Brain microvascular endothelial cell (primary cell): Measurements from ENCODE around the gene TEX35.
A peak's percentile ranks its signal among the peaks of the same experiment; 100 is the strongest.

ENCODE experiments used
- DNase-seq: peaks from one replicate; pipeline ENCODE4 v3.0.0-alpha.2; 2020
- H3K27ac ChIP-seq: fragments of 250-450 bp; sonication (Bioruptor Pico); 2 replicates; pipeline ENCODE4 v1.5.1; 2020; ENCODE audit warnings: mild to moderate bottlenecking, moderate library complexity
- H3K27me3 ChIP-seq: fragments of 250-450 bp; sonication (Bioruptor Pico); replicated peaks from 2 replicates; pipeline ENCODE4 v1.5.1; 2020; ENCODE audit warnings: mild to moderate bottlenecking
- H3K36me3 ChIP-seq: fragments of 250-450 bp; sonication (Bioruptor Pico); replicated peaks from 2 replicates; pipeline ENCODE4 v1.5.1; 2020; ENCODE audit warnings: mild to moderate bottlenecking
- H3K4me3 ChIP-seq: 2 replicates; pipeline ENCODE4 v1.5.1; 2011; ENCODE audit warnings: low read depth, mild to moderate bottlenecking, control low read depth, low read length, moderate library complexity
- in situ Hi-C: cut with HindIII; loops from 2 replicates; pipeline ENCODE4 v1.10.0; 2017; ENCODE audit warnings: low sequenced_read_pairs, low pct_ligation_motif_present
- TF ChIP-seq, protein P1 (sequence below): IDR thresholded peaks from 2 replicates; pipeline ENCODE4 v1.5.1; 2011; ENCODE audit warnings: low read depth, mild to moderate bottlenecking, moderate library complexity, low read length, control low read depth, inconsistent platforms; ENCODE audit errors: missing control alignments

TEX35 gene

DNA sequence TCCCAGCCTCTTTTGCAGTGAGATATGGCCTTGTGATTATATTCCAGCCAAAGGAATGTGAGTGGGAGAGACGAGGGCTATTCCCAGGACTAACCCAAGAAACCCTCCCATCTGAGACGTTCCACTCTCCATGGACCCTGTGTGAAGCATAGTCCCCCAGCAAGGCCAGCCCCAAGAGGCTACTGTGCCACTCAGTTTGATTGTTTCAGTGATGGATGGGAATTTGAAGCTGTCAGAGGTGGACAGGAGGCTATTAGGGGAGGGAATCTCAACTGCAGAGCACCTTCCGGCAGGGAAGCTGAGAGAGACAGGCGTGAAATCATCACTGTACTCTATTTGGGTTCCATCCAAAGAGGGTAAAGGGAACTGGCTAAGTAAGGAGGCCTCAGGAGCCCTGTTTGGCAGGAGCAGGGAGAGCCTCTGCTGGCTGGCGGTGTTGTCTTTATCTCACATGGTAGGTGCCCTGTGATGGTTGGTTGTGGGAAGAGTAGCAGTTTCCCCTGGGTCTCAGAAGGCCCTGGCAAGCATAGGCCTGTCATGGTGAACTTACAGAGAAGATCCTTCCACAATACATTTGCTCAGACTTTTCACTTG lies 3.4 kb upstream of the TEX35 start:
- H3K27ac ChIP-seq, result no peak overlapping the region
- no peak overlapping the region for H3K4me3 ChIP-seq
- in situ Hi-C loops, result no loop called here
- no peaks in the 10 kb centered on the region for H3K27me3 ChIP-seq
- DNase-seq, result no peak
- TF ChIP-seq, protein P1, sequence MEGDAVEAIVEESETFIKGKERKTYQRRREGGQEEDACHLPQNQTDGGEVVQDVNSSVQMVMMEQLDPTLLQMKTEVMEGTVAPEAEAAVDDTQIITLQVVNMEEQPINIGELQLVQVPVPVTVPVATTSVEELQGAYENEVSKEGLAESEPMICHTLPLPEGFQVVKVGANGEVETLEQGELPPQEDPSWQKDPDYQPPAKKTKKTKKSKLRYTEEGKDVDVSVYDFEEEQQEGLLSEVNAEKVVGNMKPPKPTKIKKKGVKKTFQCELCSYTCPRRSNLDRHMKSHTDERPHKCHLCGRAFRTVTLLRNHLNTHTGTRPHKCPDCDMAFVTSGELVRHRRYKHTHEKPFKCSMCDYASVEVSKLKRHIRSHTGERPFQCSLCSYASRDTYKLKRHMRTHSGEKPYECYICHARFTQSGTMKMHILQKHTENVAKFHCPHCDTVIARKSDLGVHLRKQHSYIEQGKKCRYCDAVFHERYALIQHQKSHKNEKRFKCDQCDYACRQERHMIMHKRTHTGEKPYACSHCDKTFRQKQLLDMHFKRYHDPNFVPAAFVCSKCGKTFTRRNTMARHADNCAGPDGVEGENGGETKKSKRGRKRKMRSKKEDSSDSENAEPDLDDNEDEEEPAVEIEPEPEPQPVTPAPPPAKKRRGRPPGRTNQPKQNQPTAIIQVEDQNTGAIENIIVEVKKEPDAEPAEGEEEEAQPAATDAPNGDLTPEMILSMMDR, result no peak
- no peaks in the 10 kb centered on the region for H3K36me3 ChIP-seq

DNA sequence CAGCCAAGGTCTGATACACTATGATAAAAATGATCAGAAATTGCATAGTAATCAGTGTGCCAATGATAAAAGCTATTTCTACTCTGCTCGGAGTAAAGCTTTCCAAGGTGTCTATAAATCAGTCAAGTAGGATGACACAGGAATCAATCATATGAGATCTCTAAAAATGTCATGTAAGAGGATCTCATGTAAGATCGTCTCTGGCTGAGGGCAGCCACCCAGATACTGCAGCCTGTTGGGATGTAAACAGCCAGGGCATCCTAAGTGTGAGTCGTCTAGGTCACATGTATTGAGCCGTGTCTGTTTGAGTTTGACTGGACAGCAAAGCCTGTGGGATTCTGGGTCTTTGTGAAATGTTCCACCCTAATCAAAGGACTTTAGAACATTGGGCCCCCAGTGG lies 2.8 kb upstream of the TEX35 start:
- in situ Hi-C loops, result no loop called here
- Histone ChIP-seq H3K36me3 (no peaks in the 10 kb centered on the region), H3K27me3 (no peaks in the 10 kb centered on the region), H3K27ac (no peak overlapping the region), H3K4me3 (no peak overlapping the region)
- TF ChIP-seq, protein P1, result no peak
- no peak for DNase-seq

DNA sequence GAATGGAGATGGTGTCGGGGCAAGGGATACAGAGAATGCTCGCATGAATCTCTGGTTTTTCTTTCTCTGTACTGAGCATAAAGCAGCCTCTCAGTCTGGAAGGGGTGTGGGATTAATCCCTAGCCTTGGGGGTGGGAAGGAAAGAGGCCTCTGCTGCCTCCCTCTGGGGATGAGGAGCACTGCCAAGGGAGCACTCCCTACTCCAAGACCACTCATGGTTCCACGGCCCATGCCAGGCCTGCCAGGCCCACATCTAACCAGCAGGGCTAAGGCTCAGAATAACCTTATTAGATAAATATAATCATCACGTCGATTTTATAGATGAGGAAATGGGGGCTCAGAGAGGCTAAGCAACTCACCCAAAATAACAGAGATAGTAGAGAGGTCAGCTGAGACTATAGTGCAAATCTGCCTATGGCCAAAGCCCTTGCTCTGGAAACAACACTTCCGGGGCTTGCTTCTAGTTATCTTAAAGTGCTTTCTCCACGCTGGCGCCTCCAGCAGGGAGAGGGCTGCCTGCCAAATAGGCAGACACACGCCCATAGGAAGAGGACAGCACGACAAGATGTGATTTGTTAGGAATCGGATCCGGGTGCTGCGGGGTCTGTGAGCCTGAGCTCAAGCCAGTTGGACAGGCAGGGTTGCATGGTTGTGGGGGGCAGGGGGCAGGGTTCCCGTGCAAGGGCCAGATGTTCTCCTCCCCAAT lies 522 bp downstream of the TEX35 start:
- H3K27ac ChIP-seq, result no peak overlapping the region

DNA sequence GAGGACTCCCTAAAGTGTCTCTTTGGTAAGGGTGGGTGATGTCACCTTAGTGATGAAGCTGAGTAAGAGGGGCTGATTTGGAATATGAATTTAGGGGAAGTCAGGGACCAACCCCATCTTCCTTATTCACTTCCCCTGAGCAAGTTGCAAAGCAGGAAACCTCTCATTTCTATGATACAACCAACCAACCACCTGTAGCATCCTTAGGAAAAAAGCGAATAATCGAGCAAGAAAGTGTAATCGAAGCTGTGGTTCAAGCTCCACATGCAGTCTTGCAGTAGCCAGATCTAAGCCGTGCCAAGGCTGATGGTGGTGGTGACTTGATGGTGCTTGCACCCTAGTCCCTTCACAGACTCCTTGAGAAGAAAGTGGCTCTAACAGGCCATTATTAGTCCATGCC lies 3.2 kb downstream of the TEX35 start:
- DNase-seq, result no peak
- TF ChIP-seq, protein P1, result no peak
- H3K36me3 ChIP-seq, result no peaks in the 10 kb centered on the region
- H3K27me3 ChIP-seq, result no peaks in the 10 kb centered on the region
- H3K27ac ChIP-seq, result no peak overlapping the region
- H3K4me3 ChIP-seq, result no peak overlapping the region
- in situ Hi-C loops, result no loop called here

More for the DNA sequence above, 522 bp downstream of the TEX35 start:
- Histone ChIP-seq H3K36me3 (no peaks in the 10 kb centered on the region), H3K27me3 (no peaks in the 10 kb centered on the region), H3K4me3 (no peak overlapping the region)
- DNase-seq, result no peak
- TF ChIP-seq, protein P1, result peak; percentile 32
- in situ Hi-C loops, result no loop called here

DNA sequence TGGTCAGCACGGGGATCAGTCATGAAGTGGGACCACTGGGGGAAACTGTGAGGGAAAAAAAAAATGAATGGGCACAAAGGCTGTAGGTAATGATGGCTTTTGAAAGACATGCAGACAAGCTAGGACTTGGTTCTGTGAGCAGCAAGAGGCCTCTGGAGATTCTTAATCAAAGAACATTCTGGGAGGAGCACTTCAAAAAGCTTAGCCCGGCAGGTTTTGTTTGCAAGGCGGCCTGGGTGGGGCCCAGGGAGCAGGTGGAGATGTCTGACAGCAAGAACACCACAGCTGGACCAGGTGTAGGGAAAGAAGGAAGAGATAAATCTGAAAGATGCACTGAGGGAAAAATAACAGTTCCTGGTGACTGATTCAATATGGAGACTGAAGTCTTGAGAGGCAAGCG lies 6.0 kb downstream of the TEX35 start:
- Histone ChIP-seq H3K27me3 (no peaks in the 10 kb centered on the region), H3K4me3 (no peak overlapping the region), H3K27ac (no peak overlapping the region), H3K36me3 (no peaks in the 10 kb centered on the region)
- in situ Hi-C loops, result no loop called here
- TF ChIP-seq, protein P1, result no peak
- no peak for DNase-seq
